AG10803 (cell line): ENCODE results near the gene APOA5.

Experiments used
- DNase-seq: peaks from one replicate; pipeline ENCODE4 v3.0.0; 2010; ENCODE audit warnings: low read depth
- H3K4me3 ChIP-seq: 2 replicates; pipeline ENCODE4 v1.5.1; 2011; ENCODE audit warnings: mild to moderate bottlenecking, low read length, control low read depth
- TF ChIP-seq, protein P1 (sequence below): conservative IDR thresholded peaks from 2 replicates; pipeline ENCODE4 v1.5.1; 2011; ENCODE audit warnings: mild to moderate bottlenecking, low read length, control low read depth, inconsistent platforms

APOA5 gene

DNA sequence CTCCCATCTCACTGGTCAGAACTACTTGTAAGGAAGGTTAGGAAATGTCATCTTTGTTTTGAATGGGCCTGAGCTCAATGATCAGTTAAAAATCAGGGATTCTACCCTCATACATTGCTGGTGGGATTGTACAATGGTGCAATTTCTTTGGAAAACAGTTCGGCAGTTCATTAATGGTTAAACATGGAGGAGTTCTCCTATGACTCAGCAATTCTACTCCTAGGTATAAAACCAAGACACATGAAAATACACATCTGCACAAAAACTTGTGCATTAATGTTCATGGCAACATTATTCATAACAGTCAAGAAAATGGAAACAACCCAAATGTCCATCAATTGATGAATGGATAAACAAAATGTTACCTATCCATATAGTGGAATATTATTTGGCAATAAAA lies 4.9 kb upstream of the APOA5 start:
- no peak for DNase-seq

GRCh38 chr11:116794851-116795250 lies 3.2 kb upstream of the APOA5 start:
- DNase-seq: peak; percentile 17
- TF ChIP-seq, protein P1, sequence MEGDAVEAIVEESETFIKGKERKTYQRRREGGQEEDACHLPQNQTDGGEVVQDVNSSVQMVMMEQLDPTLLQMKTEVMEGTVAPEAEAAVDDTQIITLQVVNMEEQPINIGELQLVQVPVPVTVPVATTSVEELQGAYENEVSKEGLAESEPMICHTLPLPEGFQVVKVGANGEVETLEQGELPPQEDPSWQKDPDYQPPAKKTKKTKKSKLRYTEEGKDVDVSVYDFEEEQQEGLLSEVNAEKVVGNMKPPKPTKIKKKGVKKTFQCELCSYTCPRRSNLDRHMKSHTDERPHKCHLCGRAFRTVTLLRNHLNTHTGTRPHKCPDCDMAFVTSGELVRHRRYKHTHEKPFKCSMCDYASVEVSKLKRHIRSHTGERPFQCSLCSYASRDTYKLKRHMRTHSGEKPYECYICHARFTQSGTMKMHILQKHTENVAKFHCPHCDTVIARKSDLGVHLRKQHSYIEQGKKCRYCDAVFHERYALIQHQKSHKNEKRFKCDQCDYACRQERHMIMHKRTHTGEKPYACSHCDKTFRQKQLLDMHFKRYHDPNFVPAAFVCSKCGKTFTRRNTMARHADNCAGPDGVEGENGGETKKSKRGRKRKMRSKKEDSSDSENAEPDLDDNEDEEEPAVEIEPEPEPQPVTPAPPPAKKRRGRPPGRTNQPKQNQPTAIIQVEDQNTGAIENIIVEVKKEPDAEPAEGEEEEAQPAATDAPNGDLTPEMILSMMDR: no peak
- no peak overlapping the region for H3K4me3 ChIP-seq

More for the DNA sequence above, 4.9 kb upstream of the APOA5 start:
- TF ChIP-seq, protein P1: no peak
- no peak overlapping the region for H3K4me3 ChIP-seq

DNA sequence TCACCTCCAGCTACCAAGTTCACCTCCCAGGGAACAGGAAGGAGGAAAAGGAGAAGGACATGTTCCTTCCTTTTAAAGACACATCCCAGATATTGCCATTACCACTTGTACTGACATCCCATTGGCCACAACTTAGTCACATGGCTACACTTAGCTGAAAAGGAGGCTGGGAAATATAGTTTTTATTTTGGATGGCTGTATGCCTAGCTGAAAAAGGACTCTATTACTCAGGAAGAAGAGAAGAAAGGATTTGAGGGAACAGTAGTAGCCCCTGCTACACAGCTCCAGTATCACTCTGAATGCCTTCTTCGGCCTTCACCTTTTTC lies 2.1 kb upstream of the APOA5 start:
- DNase-seq: no peak
- no peak overlapping the region for H3K4me3 ChIP-seq
- TF ChIP-seq, protein P1: no peak

DNA sequence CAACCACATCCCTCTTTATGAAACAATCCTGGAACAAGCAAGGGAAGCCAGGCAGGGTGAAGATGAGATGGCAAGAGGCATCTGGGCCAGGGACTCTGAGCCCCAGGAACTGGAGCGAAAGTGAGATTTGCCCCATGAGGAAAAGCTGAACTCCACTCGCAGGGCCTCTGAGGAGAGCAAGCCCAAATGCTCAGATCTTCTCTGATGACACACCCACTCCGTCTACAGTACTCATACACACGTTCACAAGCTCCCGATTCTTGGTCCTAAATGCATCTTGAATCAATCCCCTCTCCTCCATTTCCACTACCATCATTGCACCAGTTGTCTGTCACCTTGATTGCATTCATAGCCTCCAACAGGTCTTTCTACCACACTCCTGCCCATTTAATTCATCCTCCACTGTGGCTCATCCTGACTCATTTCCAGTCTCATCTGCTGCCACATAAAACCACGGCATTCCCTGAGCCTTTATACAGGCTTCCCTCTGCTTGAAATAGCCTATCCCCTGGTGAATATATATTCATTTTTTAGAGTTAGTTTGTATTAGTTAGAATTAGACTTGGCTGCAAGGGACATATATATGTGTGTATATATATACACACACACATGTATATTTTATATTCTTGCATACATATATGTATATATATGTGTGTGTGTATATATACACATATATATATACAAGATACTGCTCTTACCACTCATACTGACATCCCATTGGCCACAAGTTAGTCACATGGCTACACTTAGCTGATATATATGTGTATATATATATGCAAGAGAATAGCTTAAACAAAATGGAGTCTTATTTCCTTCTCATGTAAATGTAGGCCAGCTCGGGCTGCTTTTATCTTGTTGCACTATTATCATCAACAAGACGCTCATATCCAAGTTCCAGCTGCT lies 1.4 kb upstream of the APOA5 start:
- peak; percentile 77 for DNase-seq

GRCh38 chr11:116792144-116792868 lies 627 bp upstream of the APOA5 start:
- TF ChIP-seq, protein P1: no peak
- H3K4me3 ChIP-seq: no peak overlapping the region
- no peak for DNase-seq

More for the DNA sequence above, 1.4 kb upstream of the APOA5 start:
- TF ChIP-seq, protein P1: no peak
- H3K4me3 ChIP-seq: no peak overlapping the region

- peak; percentile 59 for DNase-seq
- H3K4me3 ChIP-seq: no peak overlapping the region
- TF ChIP-seq, protein P1: peak; percentile 93
Measured at GRCh38 chr11:116791002-116791812, 472 bp downstream of the APOA5 start.
